ENCODE data around the gene INTS11.

Gene INTS11

GRCh38 chr1:1314237-1314586, 10.2 kb downstream of the INTS11 start:
- peaks cover 66% of the 10 kb centered on the region for H4K20me1 ChIP-seq (ENCODE audit: insufficient read depth, low read length)
- H3K9me3 ChIP-seq (ENCODE audit: insufficient read depth, low read length, severe bottlenecking): no peaks in the 10 kb centered on the region
- H3K4me3 ChIP-seq (ENCODE audit: low read depth in 1 of 2, low read length in 2 of 2): no peak overlapping the region
- H3K27me3 ChIP-seq (ENCODE audit: insufficient read depth, low read length, poor library complexity): no peaks in the 10 kb centered on the region
- no peak overlapping the region for H3K4me2 ChIP-seq (ENCODE audit: insufficient read depth, low read length)
- TF ChIP-seq EZH2 (IDR thresholded peaks at IDR 0.05; ENCODE audit: borderline replicate concordance, low read depth, low read length, severe bottlenecking) (no peak), CTCF (IDR thresholded peaks at IDR 0.05; ENCODE audit: borderline replicate concordance, extremely low read depth, low read length, poor library complexity, severe bottlenecking) (no peak)
- H3K4me1 ChIP-seq (ENCODE audit: insufficient read depth, low read length): peaks cover 16% of the 10 kb centered on the region
- no peak for ATAC-seq (ENCODE audit: insufficient read depth, low read depth)
- DNase-seq: no peak
- H3K9ac ChIP-seq (ENCODE audit: low read depth, low read length): no peak overlapping the region
- H3K79me2 ChIP-seq (ENCODE audit: insufficient read depth, low read length): peaks cover 69% of the 10 kb centered on the region
- no peak overlapping the region for H2AFZ ChIP-seq (ENCODE audit: low read depth, low read length)
- peaks cover 85% of the 10 kb centered on the region for H3K36me3 ChIP-seq (ENCODE audit: insufficient read depth, low read length)
- H3K27ac ChIP-seq (ENCODE audit: low read length): no peak overlapping the region

GRCh38 chr1:1313500-1314236, 10.8 kb downstream of the INTS11 start:
- H3K27ac ChIP-seq (ENCODE audit: low read length): no peak overlapping the region
- H3K4me2 ChIP-seq (ENCODE audit: insufficient read depth, low read length): no peak overlapping the region
- no peak for ATAC-seq (ENCODE audit: insufficient read depth, low read depth)
- peaks cover 69% of the 10 kb centered on the region for H3K79me2 ChIP-seq (ENCODE audit: insufficient read depth, low read length)
- H2AFZ ChIP-seq (ENCODE audit: low read depth, low read length): no peak overlapping the region
- peaks cover 61% of the 10 kb centered on the region for H4K20me1 ChIP-seq (ENCODE audit: insufficient read depth, low read length)
- H3K36me3 ChIP-seq (ENCODE audit: insufficient read depth, low read length): peaks cover 85% of the 10 kb centered on the region
- no peak for DNase-seq
- no peaks in the 10 kb centered on the region for H3K9me3 ChIP-seq (ENCODE audit: insufficient read depth, low read length, severe bottlenecking)
- no peaks in the 10 kb centered on the region for H3K27me3 ChIP-seq (ENCODE audit: insufficient read depth, low read length, poor library complexity)
- TF ChIP-seq EZH2 (IDR thresholded peaks at IDR 0.05; ENCODE audit: borderline replicate concordance, low read depth, low read length, severe bottlenecking) (no peak), CTCF (IDR thresholded peaks at IDR 0.05; ENCODE audit: borderline replicate concordance, extremely low read depth, low read length, poor library complexity, severe bottlenecking) (no peak)
- H3K4me3 ChIP-seq (ENCODE audit: low read depth in 1 of 2, low read length in 2 of 2): no peak overlapping the region
- no peak overlapping the region for H3K9ac ChIP-seq (ENCODE audit: low read depth, low read length)
- H3K4me1 ChIP-seq (ENCODE audit: insufficient read depth, low read length): peaks cover 20% of the 10 kb centered on the region

- ATAC-seq (ENCODE audit: insufficient read depth, low read depth): no peak
- Histone ChIP-seq H3K27ac (ENCODE audit: low read length) (no peak overlapping the region), H3K9me3 (ENCODE audit: insufficient read depth, low read length, severe bottlenecking) (no peaks in the 10 kb centered on the region), H3K27me3 (ENCODE audit: insufficient read depth, low read length, poor library complexity) (no peaks in the 10 kb centered on the region), H3K4me3 (ENCODE audit: low read depth in 1 of 2, low read length in 2 of 2) (no peak overlapping the region), H3K9ac (ENCODE audit: low read depth, low read length) (no peak overlapping the region), H4K20me1 (ENCODE audit: insufficient read depth, low read length) (peaks cover 55% of the 10 kb centered on the region), H3K79me2 (ENCODE audit: insufficient read depth, low read length) (peaks cover 65% of the 10 kb centered on the region), H3K4me1 (ENCODE audit: insufficient read depth, low read length) (peaks cover 20% of the 10 kb centered on the region), H3K4me2 (ENCODE audit: insufficient read depth, low read length) (no peak overlapping the region), H2AFZ (ENCODE audit: low read depth, low read length) (no peak overlapping the region), H3K36me3 (ENCODE audit: insufficient read depth, low read length) (peaks cover 78% of the 10 kb centered on the region)
- no peak for TF ChIP-seq CTCF (IDR thresholded peaks at IDR 0.05; ENCODE audit: borderline replicate concordance, extremely low read depth, low read length, poor library complexity, severe bottlenecking)
- no peak for TF ChIP-seq EZH2 (IDR thresholded peaks at IDR 0.05; ENCODE audit: borderline replicate concordance, low read depth, low read length, severe bottlenecking)
- DNase-seq: no peak
Measured at GRCh38 chr1:1312450-1313314, 11.8 kb downstream of the INTS11 start.
